ENCODE results near the gene MYBPC1.

The MYBPC1 gene

GRCh38 chr12:101707131-101707782 lies 112.5 kb downstream of the MYBPC1 start:
- no peaks in the 10 kb centered on the region for H3K36me3 ChIP-seq (ENCODE audit: insufficient read depth)
- H2AFZ ChIP-seq (ENCODE audit: low read depth): no peak overlapping the region
- peaks cover 5% of the 10 kb centered on the region; the same call in 1 of the 2 replicates for H3K79me2 ChIP-seq (ENCODE audit: insufficient read depth, low read depth)
- H3K4me3 ChIP-seq (IDR thresholded peaks at IDR 0.05; ENCODE audit: insufficient read depth, low read depth, low read length): no peak overlapping the region
- no peak for TF ChIP-seq CTCF (conservative IDR thresholded peaks at IDR 0.05; ENCODE audit: low read depth, low read length)
- H3K9ac ChIP-seq: no peak overlapping the region
- no peak overlapping the region for H3K27ac ChIP-seq
- H3K27me3 ChIP-seq (ENCODE audit: insufficient read depth, low read depth): no peaks in the 10 kb centered on the region
- H4K20me1 ChIP-seq (ENCODE audit: insufficient read depth): no peaks in the 10 kb centered on the region
- H3K4me1 ChIP-seq (ENCODE audit: low read depth, poor library complexity, severe bottlenecking): peaks cover 9% of the 10 kb centered on the region
- no peak overlapping the region for H3K4me2 ChIP-seq

DNA sequence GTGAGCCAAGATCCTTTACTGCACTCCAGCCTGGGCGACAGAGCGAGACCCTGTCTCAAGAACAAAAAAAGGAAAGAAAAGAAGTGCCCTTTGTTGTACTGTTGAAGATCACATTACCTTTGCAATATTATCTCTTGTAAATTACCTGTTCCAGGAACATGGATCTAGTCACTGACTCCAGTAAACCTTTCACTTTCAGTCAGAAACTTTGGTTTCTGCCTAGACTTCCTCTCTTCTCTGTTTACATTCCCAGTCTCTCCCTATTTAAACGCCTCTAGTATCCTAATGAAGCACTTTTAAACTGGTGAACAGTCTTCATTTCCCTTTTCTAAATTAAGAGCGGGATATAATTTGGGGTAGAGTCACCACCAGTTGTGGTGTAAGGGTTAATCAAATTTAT lies 115.5 kb downstream of the MYBPC1 start:
- Histone ChIP-seq H3K4me2 (no peak overlapping the region), H3K4me1 (ENCODE audit: low read depth, poor library complexity, severe bottlenecking) (peaks cover 9% of the 10 kb centered on the region), H3K4me3 (IDR thresholded peaks at IDR 0.05; ENCODE audit: insufficient read depth, low read depth, low read length) (no peak overlapping the region), H3K27me3 (ENCODE audit: insufficient read depth, low read depth) (no peaks in the 10 kb centered on the region), H3K9ac (no peak overlapping the region), H2AFZ (ENCODE audit: low read depth) (no peak overlapping the region), H4K20me1 (ENCODE audit: insufficient read depth) (no peaks in the 10 kb centered on the region), H3K36me3 (ENCODE audit: insufficient read depth) (no peaks in the 10 kb centered on the region), H3K79me2 (ENCODE audit: insufficient read depth, low read depth) (no peaks in the 10 kb centered on the region; the same call in 1 of the 2 replicates), H3K27ac (no peak overlapping the region)
- no peak for TF ChIP-seq CTCF (conservative IDR thresholded peaks at IDR 0.05; ENCODE audit: low read depth, low read length)

DNA sequence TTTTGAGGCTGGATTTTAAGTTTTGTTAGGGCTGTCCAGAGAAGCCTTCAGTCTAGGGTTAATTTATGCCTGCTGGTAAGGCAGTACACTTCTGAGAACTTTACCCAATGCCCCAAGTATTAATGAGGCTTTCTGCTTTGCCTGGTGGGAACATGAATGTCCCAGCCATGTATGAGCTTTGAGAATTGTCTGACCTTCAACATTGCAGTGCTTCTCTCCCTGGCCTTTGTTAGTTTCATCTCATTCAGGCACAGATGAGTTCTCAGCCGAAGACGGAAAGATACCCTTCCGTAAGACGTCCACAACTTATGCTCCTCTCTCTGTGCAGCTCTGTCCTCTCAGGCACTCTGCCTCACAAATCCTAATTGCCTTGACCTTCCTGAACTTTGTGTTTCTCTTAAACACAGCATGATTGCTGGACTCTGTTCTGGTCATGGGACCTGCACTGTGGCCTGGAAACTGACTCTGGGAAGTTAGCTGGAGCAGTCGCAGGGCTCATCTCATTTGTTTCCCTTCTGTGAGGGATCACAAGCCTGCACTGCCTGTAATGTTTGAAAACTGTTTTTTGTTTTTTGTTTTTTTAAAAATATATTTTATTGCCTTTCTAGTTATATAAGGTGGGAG lies 118.4 kb downstream of the MYBPC1 start:
- H3K36me3 ChIP-seq (ENCODE audit: insufficient read depth): no peaks in the 10 kb centered on the region
- H3K4me2 ChIP-seq: no peak overlapping the region
- H3K27me3 ChIP-seq (ENCODE audit: insufficient read depth, low read depth): no peaks in the 10 kb centered on the region
- no peak overlapping the region for H3K9ac ChIP-seq
- no peak overlapping the region for H3K27ac ChIP-seq
- TF ChIP-seq CTCF (conservative IDR thresholded peaks at IDR 0.05; ENCODE audit: low read depth, low read length): no peak
- no peak overlapping the region for H2AFZ ChIP-seq (ENCODE audit: low read depth)
- H4K20me1 ChIP-seq (ENCODE audit: insufficient read depth): no peaks in the 10 kb centered on the region
- no peak overlapping the region for H3K4me3 ChIP-seq (IDR thresholded peaks at IDR 0.05; ENCODE audit: insufficient read depth, low read depth, low read length)
- no peaks in the 10 kb centered on the region; the same call in 1 of the 2 replicates for H3K79me2 ChIP-seq (ENCODE audit: insufficient read depth, low read depth)
- H3K4me1 ChIP-seq (ENCODE audit: low read depth, poor library complexity, severe bottlenecking): peaks cover 9% of the 10 kb centered on the region

GRCh38 chr12:101713930-101714329 lies 119.2 kb downstream of the MYBPC1 start:
- no peak overlapping the region for H3K4me3 ChIP-seq (IDR thresholded peaks at IDR 0.05; ENCODE audit: insufficient read depth, low read depth, low read length)
- TF ChIP-seq CTCF (conservative IDR thresholded peaks at IDR 0.05; ENCODE audit: low read depth, low read length): no peak
- H3K27me3 ChIP-seq (ENCODE audit: insufficient read depth, low read depth): no peaks in the 10 kb centered on the region
- H3K4me1 ChIP-seq (ENCODE audit: low read depth, poor library complexity, severe bottlenecking): peaks cover 9% of the 10 kb centered on the region
- no peaks in the 10 kb centered on the region for H4K20me1 ChIP-seq (ENCODE audit: insufficient read depth)
- no peak overlapping the region for H3K4me2 ChIP-seq
- H3K27ac ChIP-seq: no peak overlapping the region
- H2AFZ ChIP-seq (ENCODE audit: low read depth): no peak overlapping the region
- no peaks in the 10 kb centered on the region; the same call in 1 of the 2 replicates for H3K79me2 ChIP-seq (ENCODE audit: insufficient read depth, low read depth)
- no peaks in the 10 kb centered on the region for H3K36me3 ChIP-seq (ENCODE audit: insufficient read depth)
- H3K9ac ChIP-seq: no peak overlapping the region
